IMR-90 (cell line): ENCODE measurements around the gene PTPRO. TPM values are rescaled to one million over a fixed set of nuclear protein-coding genes. Genes with fewer than 3 reads are reported as not detected.

Experiments used
- ATAC-seq: fragments of 200-7000 bp; cut with Tn5 transposase; 2 replicates; pipeline ENCODE4 v1.9.1; 2020; ENCODE audit warnings: low read depth, mild to moderate bottlenecking, moderate library complexity
- BruUV-seq: library from RNA; stranded (reverse); fragments of 400-500 nt; replicated peaks from 2 replicates; lab custom pipeline; 2021; lab: Mats Ljungman, UMichigan
- CTCF ChIA-PET: fragments of 300-600 bp; formaldehyde crosslinking; extraction: SDS; loops from one replicate; lab custom pipeline; 2021; ENCODE audit warnings: antibody characterized with exemption; lab: Yijun Ruan, JAX
- POLR2A ChIA-PET: fragments of 300-600 bp; sonication (Branson Sonifier 250); formaldehyde crosslinking; loops from one replicate; lab custom pipeline; 2022; ENCODE audit warnings: antibody characterized with exemption; ENCODE audit not compliant: unreplicated experiment; lab: Charles Lee
- DNase-seq: peaks from one replicate; pipeline ENCODE4 v3.0.0; 2013
- H2AFZ ChIP-seq: replicated peaks from 2 replicates; pipeline ENCODE3; 2013; ENCODE audit warnings: low read length, mild to moderate bottlenecking; ENCODE audit not compliant: poor library complexity
- H2AK5ac ChIP-seq: 2 replicates; pipeline ENCODE4 v1.6.1; 2013; ENCODE audit warnings: low read depth, low read length, inconsistent platforms
- H2AK9ac ChIP-seq: replicated peaks from 2 replicates; pipeline ENCODE3; 2013; ENCODE audit warnings: mild to moderate bottlenecking, low read depth, low read length, moderate library complexity; ENCODE audit not compliant: poor library complexity
- H2BK120ac ChIP-seq: 2 replicates; pipeline ENCODE4 v1.6.1; 2013; ENCODE audit warnings: low read depth, low read length, inconsistent platforms
- H2BK15ac ChIP-seq: 3 replicates; pipeline ENCODE4 v1.6.1; 2013; ENCODE audit warnings: low read depth, low read length, inconsistent platforms
- H2BK20ac ChIP-seq: 2 replicates; pipeline ENCODE4 v1.6.1; 2013; ENCODE audit warnings: low read depth, mild to moderate bottlenecking, inconsistent platforms, low read length, moderate library complexity
- H2BK5ac ChIP-seq: 2 replicates; pipeline ENCODE4 v1.6.1; 2013; ENCODE audit warnings: mild to moderate bottlenecking, low read depth, low read length, inconsistent platforms; ENCODE audit not compliant: poor library complexity, severe bottlenecking
- H3K14ac ChIP-seq: replicated peaks from 2 replicates; pipeline ENCODE4 v1.6.1; 2013; ENCODE audit warnings: low read depth, low read length, inconsistent platforms
- H3K18ac ChIP-seq: 2 replicates; pipeline ENCODE4 v1.6.1; 2013; ENCODE audit warnings: low read depth, low read length, control low read depth
- H3K23ac ChIP-seq: 2 replicates; pipeline ENCODE4 v1.6.1; 2013; ENCODE audit warnings: low read depth, low read length, inconsistent platforms
- H3K27ac ChIP-seq: 2 replicates; pipeline ENCODE4 v1.5.1; 2013; ENCODE audit warnings: mild to moderate bottlenecking, control low read depth, low read length; ENCODE audit not compliant: insufficient read depth
- H3K27me3 ChIP-seq: 2 replicates; pipeline ENCODE4 v1.6.1; 2013; ENCODE audit warnings: low read length; ENCODE audit not compliant: control insufficient read depth, insufficient read depth
- H3K36me3 ChIP-seq: 2 replicates; pipeline ENCODE4 v1.6.1; 2013; ENCODE audit warnings: low read length, mixed read lengths; ENCODE audit not compliant: control insufficient read depth, insufficient read depth
- H3K4ac ChIP-seq: 2 replicates; pipeline ENCODE4 v1.6.1; 2013; ENCODE audit warnings: low read depth, low read length, inconsistent platforms
- H3K4me1 ChIP-seq: 2 replicates; pipeline ENCODE4 v1.6.1; 2013; ENCODE audit warnings: low read length, mixed read lengths; ENCODE audit not compliant: control insufficient read depth, insufficient read depth
- H3K4me2 ChIP-seq: 2 replicates; pipeline ENCODE4 v1.6.1; 2013; ENCODE audit warnings: low read depth, mild to moderate bottlenecking, control low read depth, low read length, moderate library complexity
- H3K4me3 ChIP-seq: 2 replicates; pipeline ENCODE4 v1.5.1; 2013; ENCODE audit warnings: low read depth, mild to moderate bottlenecking, control low read depth, low read length, moderate library complexity; ENCODE audit not compliant: insufficient read depth
- H3K56ac ChIP-seq: 2 replicates; pipeline ENCODE4 v1.6.1; 2013; ENCODE audit warnings: low read length, inconsistent platforms; ENCODE audit not compliant: insufficient read depth; ENCODE audit errors: extremely low read depth
- H3K79me1 ChIP-seq, 2 experiments: 2 replicates each; pipeline ENCODE4 v1.6.1; 2013; ENCODE audit warnings: low read length in 2 of 2, inconsistent platforms in 1 of 2, low read depth in 1 of 2
- H3K9ac ChIP-seq: 2 replicates; pipeline ENCODE4 v1.6.1; 2013; ENCODE audit warnings: low read depth, low read length, control low read depth
- H3K9me1 ChIP-seq: 2 replicates; pipeline ENCODE4 v1.6.1; 2013; ENCODE audit warnings: low read length, inconsistent platforms; ENCODE audit not compliant: insufficient read depth
- H3K9me3 ChIP-seq: 2 replicates; pipeline ENCODE4 v1.6.1; 2013; ENCODE audit warnings: low read length; ENCODE audit not compliant: control insufficient read depth, insufficient read depth
- H4K20me1 ChIP-seq: 2 replicates; pipeline ENCODE4 v1.6.1; 2013; ENCODE audit warnings: low read length, inconsistent platforms; ENCODE audit not compliant: insufficient read depth
- H4K5ac ChIP-seq: 2 replicates; pipeline ENCODE4 v1.6.1; 2013; ENCODE audit warnings: mild to moderate bottlenecking, low read depth, low read length, control low read depth
- H4K8ac ChIP-seq, 2 experiments: 2 replicates each; pipeline ENCODE4 v1.6.1; 2013; ENCODE audit warnings: low read depth in 2 of 2, low read length in 2 of 2, control low read depth in 1 of 2, inconsistent platforms in 1 of 2
- H4K91ac ChIP-seq: 2 replicates; pipeline ENCODE4 v1.6.1; 2013; ENCODE audit warnings: low read depth, low read length, inconsistent platforms; ENCODE audit not compliant: insufficient read depth
- BHLHE40 ChIP-seq: fragments of 150-350 bp; IDR thresholded peaks from 2 replicates; pipeline ENCODE4 v1.6.1; 2016; ENCODE audit warnings: mild to moderate bottlenecking, low read depth, low read length
- CEBPB ChIP-seq: IDR thresholded peaks from 2 replicates; pipeline ENCODE4 v1.6.1; 2012; ENCODE audit warnings: low read depth, low read length, improper control_type of control experiment
- CHD1 ChIP-seq: IDR thresholded peaks from 2 replicates; pipeline ENCODE4 v1.6.1; 2012; ENCODE audit warnings: low read depth, low read length, improper control_type of control experiment
- ELK1 ChIP-seq: fragments of 150-350 bp; IDR thresholded peaks from 2 replicates; pipeline ENCODE4 v1.6.1; 2016; ENCODE audit warnings: low read depth, mild to moderate bottlenecking, low read length, moderate library complexity, borderline replicate concordance
- FOS ChIP-seq: fragments of 150-350 bp; IDR thresholded peaks from 2 replicates; pipeline ENCODE4 v1.6.1; 2016; ENCODE audit warnings: low read depth, low read length
- MAFK ChIP-seq: IDR thresholded peaks from 2 replicates; pipeline ENCODE4 v1.6.1; 2012; ENCODE audit warnings: low read depth, low read length, improper control_type of control experiment
- MAZ ChIP-seq: IDR thresholded peaks from 2 replicates; pipeline ENCODE4 v1.6.1; 2012; ENCODE audit warnings: low read depth, mild to moderate bottlenecking, low read length, improper control_type of control experiment, moderate library complexity, borderline replicate concordance
- MXI1 ChIP-seq: IDR thresholded peaks from 2 replicates; pipeline ENCODE4 v1.6.1; 2012; ENCODE audit warnings: low read depth, mild to moderate bottlenecking, low read length, moderate library complexity, borderline replicate concordance
- NFE2L2 ChIP-seq: fragments of 150-350 bp; IDR thresholded peaks from 2 replicates; pipeline ENCODE4 v1.6.1; 2016; ENCODE audit warnings: low read depth, mild to moderate bottlenecking, low read length
- POLR2A ChIP-seq: IDR thresholded peaks from 2 replicates; pipeline ENCODE4 v1.6.1; 2012; ENCODE audit warnings: mild to moderate bottlenecking, low read depth, low read length
- RAD21 ChIP-seq: IDR thresholded peaks from 2 replicates; pipeline ENCODE4 v1.6.1; 2012; ENCODE audit warnings: low read length, improper control_type of control experiment
- RCOR1 ChIP-seq: IDR thresholded peaks from 2 replicates; pipeline ENCODE4 v1.6.1; 2012; ENCODE audit warnings: mild to moderate bottlenecking, low read length, improper control_type of control experiment; ENCODE audit not compliant: insufficient replicate concordance
- RFX5 ChIP-seq: IDR thresholded peaks from 2 replicates; pipeline ENCODE4 v1.8.0; 2012; ENCODE audit warnings: low read depth, mild to moderate bottlenecking, low read length, moderate library complexity
- SMC3 ChIP-seq: fragments of 150-350 bp; IDR thresholded peaks from 2 replicates; pipeline ENCODE4 v1.6.1; 2016; ENCODE audit warnings: low read depth, mild to moderate bottlenecking, antibody characterized with exemption, low read length, moderate library complexity
- WGBS, 2 experiments: methylation state at CpG; one replicate each; pipeline versions ENCODE4 v1.1.5 to v1.1.7; 2013; ENCODE audit warnings: missing lambda C conversion rate in 2 of 2; ENCODE audit not compliant: insufficient read length in 1 of 2; ENCODE audit errors: extremely low coverage in 2 of 2; 5-methylcytosine and 5-hydroxymethylcytosine counted together
- dilution Hi-C: fragments of 300-500 bp; cut with HindIII; formaldehyde crosslinking; loops from one replicate; pipeline ENCODE4 v1.14.3; 2018; ENCODE audit warnings: low sequenced_read_pairs; ENCODE audit not compliant: unreplicated experiment
- in situ Hi-C: fragments of 300-500 bp; cut with MboI; formaldehyde crosslinking; loops from 3 replicates; pipeline ENCODE4 v1.14.3; 2019; ENCODE audit warnings: low sequenced_read_pairs, inconsistent platforms, mixed read lengths
- intact Hi-C: fragments of 100-400 bp; cut with micrococcal nuclease; formaldehyde crosslinking; loops from 2 replicates; pipeline ENCODE4 v1.10.0; 2022
- polyA plus RNA-seq, 3 experiments: library from polyadenylated mRNA; depleted of rRNA; stranded (reverse); fragments of >200 nt; gene quantifications; 2 replicates each; pipeline ENCODE4 v1.2.3, GENCODE V29; 2012; ENCODE audit warnings: low replicate concordance in 1 of 3
- total RNA-seq: library from RNA; depleted of rRNA; stranded (reverse); fragments of >200 nt; gene quantifications from 2 replicates; pipeline ENCODE4 v1.2.3, GENCODE V29; 2012
- TF ChIP-seq, protein P1 (sequence below): fragments of 150-350 bp; IDR thresholded peaks from 2 replicates; pipeline ENCODE4 v1.6.1; 2017; ENCODE audit warnings: mild to moderate bottlenecking, antibody characterized with exemption, low read length, low read depth
- TF ChIP-seq, protein P2 (sequence below): conservative IDR thresholded peaks from 2 replicates; pipeline ENCODE4 v1.5.1; 2012; ENCODE audit warnings: mild to moderate bottlenecking, low read depth, low read length, improper control_type of control experiment

Gene PTPRO
- total and polyA plus RNA-seq, 2 of the 4 experiments (the other 2 are of a cell fraction), result 0.03 to 0.18 TPM

GRCh38 chr12:15346488-15346887, 24.2 kb downstream of the PTPRO start:
- in situ Hi-C loops (no loop called here), dilution Hi-C loops (no loop called here), intact Hi-C loops (no loop called here)
- Histone ChIP-seq H2BK5ac (no peak overlapping the region), H4K91ac (no peak overlapping the region), H3K56ac (no peak overlapping the region), H3K9ac (no peak overlapping the region), H3K4me2 (no peak overlapping the region), H3K9me1 (no peaks in the 10 kb centered on the region), H2AK5ac (no peak overlapping the region), H3K23ac (no peak overlapping the region), H4K5ac (no peak overlapping the region), H2AK9ac (no peak overlapping the region), H3K27ac (no peak overlapping the region), H3K4me1 (no peaks in the 10 kb centered on the region), H2BK15ac (no peak overlapping the region), H2AFZ (no peak overlapping the region), H2BK120ac (no peak overlapping the region), H3K4ac (no peak overlapping the region), H3K18ac (no peak overlapping the region), H4K8ac (no peak overlapping the region), H3K4me3 (no peak overlapping the region), H4K20me1 (no peaks in the 10 kb centered on the region), H3K79me1 (no peaks in the 10 kb centered on the region), H3K9me3 (no peaks in the 10 kb centered on the region), H2BK20ac (no peak overlapping the region), H3K36me3 (no peaks in the 10 kb centered on the region), H3K14ac (no peak overlapping the region), H3K27me3 (no peaks in the 10 kb centered on the region)
- ChIA-PET CTCF (no interaction called here), POLR2A (no interaction called here)
- ATAC-seq, result no peak
- no TSS peak for BruUV-seq
- 48 to 100% methylated on average over 2 of the region's 3 CpGs for WGBS, 2 experiments
- no peak for TF ChIP-seq CEBPB
- no peak for TF ChIP-seq ELK1
- no peak for TF ChIP-seq POLR2A
- no peak for TF ChIP-seq MAZ
- no peak for TF ChIP-seq BHLHE40
- no peak for TF ChIP-seq CHD1
- no peak for TF ChIP-seq FOS
- no peak for TF ChIP-seq RAD21
- TF ChIP-seq, protein P1, sequence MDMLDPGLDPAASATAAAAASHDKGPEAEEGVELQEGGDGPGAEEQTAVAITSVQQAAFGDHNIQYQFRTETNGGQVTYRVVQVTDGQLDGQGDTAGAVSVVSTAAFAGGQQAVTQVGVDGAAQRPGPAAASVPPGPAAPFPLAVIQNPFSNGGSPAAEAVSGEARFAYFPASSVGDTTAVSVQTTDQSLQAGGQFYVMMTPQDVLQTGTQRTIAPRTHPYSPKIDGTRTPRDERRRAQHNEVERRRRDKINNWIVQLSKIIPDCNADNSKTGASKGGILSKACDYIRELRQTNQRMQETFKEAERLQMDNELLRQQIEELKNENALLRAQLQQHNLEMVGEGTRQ, result no peak
- TF ChIP-seq, protein P2, sequence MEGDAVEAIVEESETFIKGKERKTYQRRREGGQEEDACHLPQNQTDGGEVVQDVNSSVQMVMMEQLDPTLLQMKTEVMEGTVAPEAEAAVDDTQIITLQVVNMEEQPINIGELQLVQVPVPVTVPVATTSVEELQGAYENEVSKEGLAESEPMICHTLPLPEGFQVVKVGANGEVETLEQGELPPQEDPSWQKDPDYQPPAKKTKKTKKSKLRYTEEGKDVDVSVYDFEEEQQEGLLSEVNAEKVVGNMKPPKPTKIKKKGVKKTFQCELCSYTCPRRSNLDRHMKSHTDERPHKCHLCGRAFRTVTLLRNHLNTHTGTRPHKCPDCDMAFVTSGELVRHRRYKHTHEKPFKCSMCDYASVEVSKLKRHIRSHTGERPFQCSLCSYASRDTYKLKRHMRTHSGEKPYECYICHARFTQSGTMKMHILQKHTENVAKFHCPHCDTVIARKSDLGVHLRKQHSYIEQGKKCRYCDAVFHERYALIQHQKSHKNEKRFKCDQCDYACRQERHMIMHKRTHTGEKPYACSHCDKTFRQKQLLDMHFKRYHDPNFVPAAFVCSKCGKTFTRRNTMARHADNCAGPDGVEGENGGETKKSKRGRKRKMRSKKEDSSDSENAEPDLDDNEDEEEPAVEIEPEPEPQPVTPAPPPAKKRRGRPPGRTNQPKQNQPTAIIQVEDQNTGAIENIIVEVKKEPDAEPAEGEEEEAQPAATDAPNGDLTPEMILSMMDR, result no peak
- TF ChIP-seq RCOR1, result no peak
- no peak for TF ChIP-seq SMC3
- TF ChIP-seq NFE2L2, result no peak
- TF ChIP-seq MXI1, result no peak
- no peak for TF ChIP-seq RFX5
- no peak for TF ChIP-seq MAFK
- DNase-seq, result no peak
